ENCODE measurements around the gene GLT8D2.
"Not testable (repeated sequence)": the region's sequence is repeated elsewhere in the genome, so short reads cannot be mapped to it uniquely, and the experiment has no call there.

GLT8D2 gene

DNA sequence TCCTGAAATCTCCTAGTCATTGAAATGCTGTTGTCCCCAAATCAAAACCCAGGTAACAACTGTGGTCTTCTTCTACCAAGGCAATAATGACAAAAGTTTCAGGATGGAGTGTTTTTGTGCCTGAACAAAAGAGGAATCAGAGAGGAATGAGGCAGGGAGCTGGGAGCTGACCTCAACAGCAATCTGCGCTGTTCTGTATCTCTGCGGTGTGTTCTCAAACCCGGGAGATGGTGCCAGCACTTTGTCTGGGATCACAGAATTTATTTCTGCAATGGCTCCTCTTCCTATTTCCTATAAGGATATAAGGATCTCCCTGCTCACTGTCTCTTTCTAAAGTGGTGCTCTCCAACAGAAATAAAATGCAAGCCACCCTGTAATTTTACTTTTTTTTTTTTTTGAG is 449 bp upstream of the GLT8D2 start:
- DNase-seq (ENCODE audit: low read depth in 2 of 2), result no peak

DNA sequence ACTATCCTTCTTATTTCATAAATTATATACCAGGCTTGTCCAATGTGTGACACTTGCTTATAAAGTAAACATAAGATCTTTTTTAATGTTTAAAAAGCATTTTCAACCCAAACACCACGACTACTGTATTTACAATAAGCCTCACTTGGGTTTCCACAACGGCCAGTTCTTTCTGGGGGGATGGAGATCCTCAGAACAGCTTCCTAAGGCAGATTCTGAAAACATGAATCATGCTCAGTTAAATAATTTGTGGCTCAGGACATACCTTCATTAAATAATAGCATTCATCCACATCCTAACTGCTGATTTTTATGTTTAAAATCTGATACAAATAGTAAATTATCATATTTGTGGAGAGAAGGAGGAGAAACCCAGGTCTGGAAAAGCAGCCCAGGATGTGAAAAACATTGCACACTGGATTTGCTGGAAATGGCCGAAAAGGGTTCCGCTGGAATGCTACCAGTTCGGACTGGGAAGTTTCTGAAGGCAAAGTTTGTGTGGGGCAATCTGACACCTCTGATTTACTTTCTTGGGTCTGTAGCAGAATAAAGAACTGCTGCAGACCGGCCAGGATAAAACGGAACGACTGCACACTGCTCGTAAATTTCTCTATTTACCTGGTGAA is 597 bp downstream of the GLT8D2 start:
- no peak for DNase-seq (ENCODE audit: low read depth in 2 of 2)

DNA sequence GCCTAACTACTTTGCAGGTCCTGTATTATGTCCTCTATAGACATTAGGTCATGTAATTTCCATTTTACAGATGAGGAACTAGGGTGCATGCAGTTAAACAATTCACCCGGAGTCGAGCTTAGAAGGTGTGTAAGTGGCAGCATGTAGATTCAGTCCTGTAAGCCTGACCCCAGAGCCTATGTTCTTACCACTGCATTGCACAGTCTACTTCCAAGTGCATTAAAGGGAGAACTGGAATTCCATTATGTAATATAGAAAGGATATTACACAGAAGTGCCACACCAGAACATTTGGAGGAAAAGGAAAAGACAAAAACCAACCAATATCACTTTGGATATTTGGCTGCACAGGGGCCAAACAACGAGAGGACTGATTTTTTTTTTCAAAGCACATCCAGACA is 1.2 kb downstream of the GLT8D2 start:
- no peak for DNase-seq (ENCODE audit: low read depth in 2 of 2)

DNA sequence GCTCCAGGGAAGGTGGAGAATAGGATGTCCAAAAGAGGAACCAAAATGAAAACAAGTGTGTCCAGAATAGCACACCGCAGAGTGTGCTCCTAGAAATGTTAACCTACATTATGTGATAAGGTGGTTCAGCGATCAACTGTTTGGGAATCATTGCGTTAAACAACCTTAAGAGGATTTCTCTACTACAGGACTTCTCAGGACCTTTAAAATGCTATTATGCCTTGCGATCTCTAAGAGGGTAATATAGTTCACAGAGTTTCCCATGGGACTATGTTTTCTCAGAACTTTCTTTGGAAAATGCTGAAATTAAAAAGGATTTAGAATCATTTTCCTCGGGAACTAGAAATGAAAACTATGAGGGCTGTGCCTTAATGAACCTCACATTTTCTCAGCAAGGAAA is 1.8 kb downstream of the GLT8D2 start:
- DNase-seq (ENCODE audit: low read depth in 2 of 2), result no peak

DNA sequence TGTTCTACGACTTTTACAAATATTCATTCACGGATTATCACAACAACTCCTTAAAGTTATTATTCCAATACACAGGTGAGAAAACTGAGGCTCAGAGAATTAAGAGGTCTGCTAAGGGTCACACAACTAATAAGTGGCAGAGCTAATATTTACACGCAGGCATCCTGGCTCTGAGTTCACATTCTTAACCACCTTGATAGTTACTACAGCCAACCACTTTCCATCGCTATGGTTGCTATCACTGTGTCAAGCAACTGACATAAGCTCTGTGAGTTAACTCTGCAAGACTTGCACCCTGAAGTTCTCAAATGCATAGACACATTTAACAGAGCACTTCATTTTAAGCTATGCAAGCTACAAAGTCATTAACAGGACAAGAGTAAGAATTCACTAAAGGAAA is 3.7 kb downstream of the GLT8D2 start:
- no peak for DNase-seq (ENCODE audit: low read depth in 2 of 2)

DNA sequence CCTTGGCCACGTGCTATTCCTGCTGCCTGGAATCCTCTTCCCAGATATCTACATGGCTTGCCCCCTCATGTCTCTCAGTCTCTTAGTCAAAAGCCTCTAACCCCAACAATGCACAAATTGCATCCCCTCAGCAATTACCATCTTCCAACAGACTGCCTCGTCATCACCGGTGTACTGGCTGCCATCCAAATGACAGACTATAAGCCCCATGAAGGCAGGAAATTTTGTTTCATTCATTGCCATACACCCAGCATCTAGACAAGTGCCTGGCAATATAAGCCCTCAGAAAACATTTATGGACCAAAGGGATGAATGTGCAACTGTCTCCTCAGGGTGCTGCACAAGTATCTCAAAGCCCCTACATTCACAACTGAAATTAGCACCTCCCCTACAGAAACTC is 5.8 kb downstream of the GLT8D2 start:
- DNase-seq (ENCODE audit: low read depth in 2 of 2), result no peak

DNA sequence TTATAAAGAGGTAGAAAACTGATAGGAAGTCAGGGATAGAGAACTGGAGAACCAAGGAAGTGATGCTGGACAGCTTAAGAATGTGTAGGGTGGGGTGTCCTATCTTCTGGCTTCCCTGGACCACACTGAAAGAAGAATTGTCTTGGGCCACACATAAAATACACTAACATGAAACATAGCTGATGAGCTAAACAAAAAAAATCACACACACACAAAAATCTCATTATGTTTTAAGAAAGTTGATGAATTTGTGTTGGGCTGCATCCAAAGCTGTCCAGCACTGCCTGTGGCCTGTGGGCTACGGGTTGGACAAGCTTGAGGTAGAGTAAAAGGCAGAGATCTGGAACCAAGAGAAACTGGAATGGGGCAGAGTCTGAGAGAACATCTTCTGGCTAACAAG is 7.4 kb downstream of the GLT8D2 start:
- no peak for DNase-seq (ENCODE audit: low read depth in 2 of 2)

DNA sequence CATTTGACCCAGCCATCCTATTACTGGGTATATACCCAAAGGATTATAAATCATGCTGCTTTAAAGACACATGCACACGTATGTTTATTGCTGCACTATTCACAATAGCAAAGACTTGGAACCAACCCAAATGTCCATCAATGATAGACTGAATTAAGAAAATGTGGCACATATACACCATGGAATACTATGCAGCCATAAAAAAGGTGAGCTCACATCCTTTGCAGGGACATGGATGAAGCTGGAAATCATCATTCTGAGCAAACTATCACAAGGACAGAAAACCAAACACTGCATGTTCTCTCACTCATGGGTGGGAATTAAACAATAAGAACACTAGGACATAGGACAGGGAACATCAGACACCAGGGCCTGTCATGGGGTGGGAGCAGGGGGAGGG is 10.2 kb downstream of the GLT8D2 start:
- not testable (repeated sequence) for DNase-seq (ENCODE audit: low read depth in 2 of 2)

DNA sequence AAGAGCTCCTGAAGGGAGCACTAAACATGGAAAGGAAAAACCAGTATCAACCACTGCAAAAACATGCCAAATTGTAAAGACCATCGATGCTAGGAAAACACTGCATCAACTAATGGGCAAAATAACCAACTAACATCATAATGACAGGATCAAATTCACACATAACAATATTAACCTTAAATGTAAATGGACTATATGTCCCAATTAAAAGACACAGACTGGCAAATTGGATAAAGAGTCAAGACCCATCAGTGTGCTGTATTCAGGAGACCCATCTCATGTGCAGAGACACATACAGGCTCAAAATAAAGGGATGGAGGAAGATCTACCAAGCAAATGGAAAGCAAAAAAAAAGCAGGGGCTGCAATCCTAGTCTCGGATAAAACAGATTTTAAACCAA is 13.8 kb downstream of the GLT8D2 start:
- DNase-seq (ENCODE audit: low read depth in 2 of 2), result not testable (repeated sequence)

DNA sequence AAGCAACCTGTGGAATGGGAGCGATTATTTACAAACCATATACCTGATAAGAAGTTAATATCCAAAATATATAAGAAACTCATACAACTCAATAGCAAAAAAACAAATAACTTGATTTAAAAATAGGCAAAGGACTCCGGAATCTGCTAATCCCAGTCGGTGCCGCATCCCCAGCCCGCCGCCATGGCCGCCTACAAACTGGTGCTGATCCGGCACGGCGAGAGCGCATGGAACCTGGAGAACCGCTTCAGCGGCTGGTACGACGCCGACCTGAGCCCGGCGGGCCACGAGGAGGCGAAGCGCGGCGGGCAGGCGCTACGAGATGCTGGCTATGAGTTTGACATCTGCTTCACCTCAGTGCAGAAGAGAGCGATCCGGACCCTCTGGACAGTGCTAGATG is 19.4 kb downstream of the GLT8D2 start:
- DNase-seq (ENCODE audit: low read depth in 2 of 2), result not testable (repeated sequence)

DNA sequence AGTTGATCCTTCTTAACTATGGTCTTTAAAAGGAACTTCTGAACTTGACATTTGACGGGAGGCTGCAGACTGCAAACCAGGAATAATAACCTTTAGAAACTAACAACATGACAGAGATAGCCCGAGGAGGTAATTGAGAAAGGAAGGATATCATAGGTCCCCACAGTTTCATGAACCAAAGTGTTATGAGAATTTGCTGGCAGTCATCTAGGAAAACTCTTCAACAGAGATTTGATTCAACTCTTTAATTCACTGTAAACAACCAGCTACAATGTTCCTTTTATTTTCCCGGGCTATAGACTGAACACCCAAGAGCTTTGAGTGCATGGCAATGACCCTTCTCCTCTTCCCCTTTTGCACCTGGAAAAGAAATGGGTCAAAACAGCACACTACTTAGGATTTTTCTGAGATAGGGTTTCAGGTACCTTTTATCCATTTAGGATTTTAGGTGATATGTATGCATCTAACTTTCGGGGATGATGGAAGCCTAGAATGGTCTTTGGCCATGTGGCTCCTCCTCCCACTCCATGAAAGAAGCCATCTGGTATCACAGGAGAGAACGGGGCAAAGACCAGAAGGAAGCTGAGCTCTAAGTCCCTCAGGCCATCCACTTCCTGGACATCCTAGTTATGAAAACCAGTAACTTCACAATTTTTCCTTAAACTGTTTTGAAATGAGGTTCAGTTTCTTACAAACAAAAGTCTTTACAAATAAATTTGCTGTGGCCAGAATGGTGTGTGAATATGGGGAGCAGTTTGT is 23.0 kb downstream of the GLT8D2 start:
- no peak for DNase-seq (ENCODE audit: low read depth in 2 of 2)

DNA sequence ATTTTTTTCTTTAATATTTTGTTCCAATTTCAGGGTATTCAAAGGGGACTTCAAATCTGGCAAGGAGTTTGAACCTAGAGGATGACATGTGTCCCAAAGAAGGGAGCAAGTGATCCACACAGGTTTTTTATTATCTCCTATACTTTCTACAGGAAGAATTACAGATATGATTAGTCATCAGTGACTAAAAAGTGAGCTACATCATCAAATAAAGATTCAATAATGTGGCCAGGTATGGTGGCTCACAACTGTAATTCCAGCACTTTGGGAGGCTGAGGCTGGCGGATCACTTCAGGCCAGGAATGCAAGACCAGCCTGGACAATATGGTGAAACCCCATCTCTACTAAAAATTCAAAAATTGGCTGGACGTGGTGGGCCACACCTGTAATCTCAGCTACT is 24.2 kb downstream of the GLT8D2 start:
- DNase-seq (ENCODE audit: low read depth in 2 of 2), result no peak

DNA sequence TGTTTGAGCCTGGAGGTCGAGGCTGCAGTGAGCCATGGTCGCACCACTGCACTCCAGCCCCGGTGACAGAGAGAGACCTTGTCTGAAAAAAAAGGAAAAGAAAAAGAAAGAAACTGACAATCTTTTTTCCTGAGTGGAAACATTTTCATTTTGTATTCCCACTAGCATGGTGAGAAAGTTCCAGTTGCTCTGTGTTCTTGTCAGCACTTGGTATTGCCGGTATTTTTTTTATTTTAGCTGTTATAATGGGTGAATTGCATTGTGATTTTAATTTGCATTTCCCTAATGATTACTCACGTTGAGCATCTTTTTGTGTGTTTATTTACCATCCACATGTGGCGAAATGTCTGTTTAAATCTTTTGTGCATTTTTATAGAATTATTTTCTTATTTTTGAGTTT is 25.6 kb downstream of the GLT8D2 start:
- no peak for DNase-seq (ENCODE audit: low read depth in 2 of 2)

DNA sequence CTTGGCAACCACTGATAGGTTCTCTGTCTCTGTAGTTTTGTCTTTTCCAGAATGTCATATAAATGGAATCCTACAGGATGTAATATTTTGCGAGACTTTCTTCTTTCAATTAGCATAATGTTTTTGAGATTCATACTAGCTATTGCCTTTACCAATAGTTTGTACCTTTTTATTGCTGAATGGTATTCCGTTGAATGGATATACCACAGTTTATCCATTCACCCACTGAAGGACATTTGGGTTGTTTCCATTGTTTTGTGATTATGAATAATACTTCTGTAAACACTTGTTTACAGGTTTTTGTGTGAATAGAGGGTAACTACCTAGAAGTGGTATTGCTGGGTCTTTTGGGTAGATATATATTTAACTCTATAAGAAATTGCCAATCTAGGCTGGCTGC is 26.3 kb downstream of the GLT8D2 start:
- DNase-seq (ENCODE audit: low read depth in 2 of 2), result no peak

DNA sequence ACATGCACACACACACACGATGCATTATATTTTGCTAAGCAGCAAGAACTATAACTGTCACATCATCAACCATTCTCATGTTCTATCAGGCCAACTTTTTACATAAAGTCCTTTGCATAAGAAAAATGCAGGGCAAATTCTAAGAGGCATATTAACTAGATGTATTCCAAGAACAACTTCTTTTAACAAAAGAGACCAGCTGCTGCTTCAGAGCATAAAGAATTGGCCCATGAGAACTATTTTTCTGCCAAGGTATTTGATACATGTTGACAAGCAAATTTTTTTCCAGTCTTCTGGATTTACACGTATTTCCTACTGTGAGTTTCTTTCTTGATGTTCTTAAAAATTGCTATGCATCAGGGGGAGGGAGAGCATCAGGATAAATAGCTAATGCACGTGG is 27.2 kb downstream of the GLT8D2 start:
- DNase-seq (ENCODE audit: low read depth in 2 of 2), result no peak

DNA sequence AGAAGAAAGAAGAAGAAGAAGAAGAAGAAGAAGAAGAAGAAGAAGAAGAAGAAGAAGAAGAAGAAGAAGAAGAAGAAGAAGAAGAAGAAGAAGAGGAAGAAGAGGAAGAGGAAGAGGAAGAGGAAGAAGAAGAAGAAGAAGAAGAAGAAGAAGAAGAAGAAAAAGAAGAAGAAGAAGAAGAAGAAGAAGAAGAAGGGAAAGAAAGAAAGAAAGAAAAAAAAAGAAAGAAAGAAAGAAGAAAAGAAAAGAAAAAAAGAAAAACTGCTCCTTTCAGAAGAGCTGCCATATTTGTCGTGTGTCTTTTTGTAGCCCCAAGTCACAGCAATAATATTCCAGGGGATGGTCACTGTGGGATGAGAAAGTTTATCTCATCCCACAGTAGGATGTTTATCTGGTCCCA is 28.1 kb downstream of the GLT8D2 start:
- DNase-seq (ENCODE audit: low read depth in 2 of 2), result not testable (repeated sequence)

DNA sequence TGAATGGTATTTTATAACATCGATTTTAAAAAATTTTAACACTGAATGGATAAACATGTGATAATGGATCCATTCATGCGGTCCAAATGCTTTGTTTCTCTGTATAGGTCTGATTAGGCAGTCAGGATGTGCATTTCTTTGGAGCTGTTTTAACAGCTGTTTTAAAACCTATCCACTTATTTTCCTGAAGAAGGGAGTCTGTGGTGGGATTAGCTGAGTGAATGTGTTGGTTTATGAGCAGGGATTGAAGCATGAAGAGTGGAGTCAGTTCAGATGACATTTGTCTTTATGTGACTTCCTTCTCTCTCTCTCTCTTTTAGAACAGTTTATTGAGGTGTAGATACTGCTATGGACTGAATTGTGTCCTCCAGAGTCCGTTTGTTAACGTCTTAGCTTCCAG is 37.7 kb downstream of the GLT8D2 start:
- no peak for DNase-seq (ENCODE audit: low read depth in 2 of 2)

DNA sequence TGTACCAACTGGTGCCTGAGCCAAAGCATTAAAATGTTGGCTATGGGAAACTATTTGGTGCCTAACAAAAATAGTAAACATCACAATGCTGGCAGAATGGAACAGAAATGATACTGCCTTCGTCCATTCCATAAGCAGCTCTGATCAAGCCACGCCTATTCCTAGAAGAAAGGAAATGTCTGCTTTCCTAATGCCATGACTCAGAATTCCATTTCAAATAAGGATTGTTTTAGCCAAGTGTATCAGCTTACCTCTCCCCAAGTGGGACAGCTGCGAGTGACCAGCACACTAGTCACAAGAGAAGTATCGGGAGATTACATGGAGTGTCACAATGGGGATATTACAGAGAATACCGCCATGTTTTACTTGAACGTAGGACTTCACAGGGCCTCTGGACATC is 38.7 kb downstream of the GLT8D2 start:
- DNase-seq (ENCODE audit: low read depth in 2 of 2), result no peak

DNA sequence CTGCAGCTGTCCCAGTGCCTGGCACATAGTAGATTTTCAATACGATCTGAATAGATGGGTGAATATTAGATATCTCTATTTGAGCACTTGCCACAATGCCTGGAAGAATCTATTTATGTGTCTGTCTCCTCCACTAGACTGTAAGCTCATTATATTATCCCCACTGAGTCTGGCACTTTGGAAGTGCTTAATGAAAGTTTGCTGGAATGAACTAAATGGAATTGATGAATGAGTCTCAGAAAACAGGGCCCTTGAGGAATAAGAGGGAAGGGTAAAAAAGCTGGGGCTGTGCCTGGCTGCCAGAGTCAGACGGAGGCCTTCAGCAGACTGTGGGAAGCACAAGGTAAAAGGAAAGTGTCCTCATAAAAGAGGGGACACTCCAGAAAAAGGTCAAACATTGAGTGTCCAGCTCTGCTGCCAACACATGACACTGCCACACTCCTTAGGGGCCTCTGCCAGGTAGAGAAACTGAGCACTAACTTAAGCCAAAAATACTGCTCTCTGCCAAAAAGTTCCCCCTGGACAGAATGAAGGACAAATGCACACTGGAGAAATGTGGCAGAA is 39.3 kb downstream of the GLT8D2 start:
- DNase-seq (ENCODE audit: low read depth in 2 of 2), result no peak

DNA sequence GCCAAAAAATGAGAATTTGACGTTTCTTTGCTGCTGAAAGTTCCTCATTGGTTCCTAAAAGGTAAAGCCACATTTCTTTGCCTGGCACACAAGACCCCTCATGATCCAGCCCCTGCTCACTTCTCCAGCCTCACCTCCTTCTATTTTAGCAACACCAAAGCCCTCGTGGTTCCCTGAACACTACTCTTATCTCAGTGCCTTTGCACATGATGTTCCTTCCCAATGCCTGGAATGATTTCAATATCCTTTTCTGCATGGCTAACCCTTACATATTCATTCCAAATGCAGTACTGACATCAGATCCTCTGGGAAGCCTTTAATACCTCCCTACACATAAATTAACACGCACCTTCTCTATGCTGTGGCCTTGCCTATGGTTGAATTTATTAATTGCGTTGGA is 39.9 kb downstream of the GLT8D2 start:
- no peak for DNase-seq (ENCODE audit: low read depth in 2 of 2)

DNA sequence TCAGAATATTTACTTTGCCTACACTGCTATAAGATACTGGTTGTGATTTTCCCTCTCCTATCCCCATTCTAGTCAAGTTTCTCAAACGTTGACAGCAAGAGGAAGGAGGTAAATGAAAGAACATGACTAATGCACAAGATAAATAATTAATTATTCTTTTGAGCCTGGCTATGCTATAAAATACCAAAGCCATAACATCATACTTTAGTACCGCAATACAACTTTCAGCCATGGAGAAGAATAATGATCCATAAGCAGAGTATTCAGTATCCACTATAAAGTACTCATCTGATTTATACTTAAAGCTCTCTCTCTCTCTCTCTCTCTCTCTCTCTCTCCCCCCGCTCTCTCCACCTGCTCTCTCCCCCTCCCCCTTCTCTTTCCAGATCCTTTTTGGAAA is 43.1 kb downstream of the GLT8D2 start:
- DNase-seq (ENCODE audit: low read depth in 2 of 2), result no peak

DNA sequence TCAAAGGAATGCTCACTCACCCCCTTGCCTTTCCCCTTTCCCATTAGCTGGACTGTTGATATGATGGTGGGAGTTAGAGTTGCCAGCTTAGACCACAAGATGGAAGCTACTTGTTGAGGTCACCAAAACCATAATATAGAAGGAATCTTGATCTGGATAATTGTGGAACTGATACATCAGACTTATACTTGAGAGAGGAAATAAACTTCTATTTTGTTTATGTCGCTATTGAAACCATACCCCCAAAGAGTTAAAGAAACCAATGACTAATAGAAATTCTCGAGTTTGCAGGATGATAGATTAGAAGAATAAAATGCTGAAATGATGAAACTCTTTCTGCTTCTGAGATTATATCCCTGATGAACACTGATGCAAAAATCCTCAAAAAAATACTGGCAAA is 46.4 kb downstream of the GLT8D2 start:
- no peak for DNase-seq (ENCODE audit: low read depth in 2 of 2)

DNA sequence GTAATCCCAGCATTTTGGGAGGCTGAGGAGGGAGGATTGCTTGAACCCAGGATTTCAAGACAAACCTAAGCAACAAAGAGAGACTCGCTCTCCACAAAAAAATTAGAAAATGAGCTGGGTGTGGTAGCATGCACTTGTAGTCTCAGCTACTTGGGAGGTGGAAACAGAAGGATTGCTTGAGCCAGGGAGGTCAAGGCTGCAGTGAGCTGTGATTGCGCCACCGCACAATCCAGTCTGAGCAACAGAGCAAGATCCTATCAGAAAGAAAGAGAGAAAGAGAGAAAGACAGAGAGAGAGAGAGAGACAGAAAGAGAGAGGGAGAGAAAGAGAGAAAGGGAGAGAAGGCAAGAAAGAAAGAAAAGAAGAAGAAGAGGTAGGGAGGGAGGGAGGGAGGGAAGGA is 47.3 kb downstream of the GLT8D2 start:
- no peak for DNase-seq (ENCODE audit: low read depth in 2 of 2)

All from stimulated activated CD8-positive, alpha-beta memory T cell treated with anti-CD3 and anti-CD28 coated beads, Interleukin-2, amount 100 ng/mL, for 1 hour (primary cell).